Sciatic nerve (tissue), 2 donors: ENCODE measurements around the gene ADSL. TPM values are rescaled to one million over a fixed set of nuclear protein-coding genes. Genes with fewer than 3 reads are reported as not detected.
"Not testable (repeated sequence)": the region's sequence is repeated elsewhere in the genome, so short reads cannot be mapped to it uniquely, and the experiment has no call there.

Experiments
- ATAC-seq: fragments of 200-7000 bp; cut with Tn5 transposase; one replicate; pipeline ENCODE4 v1.9.1; 2020; ENCODE audit warnings: mild to moderate bottlenecking, moderate library complexity
- DNase-seq: peaks from one replicate; pipeline ENCODE4 v3.0.0-alpha.2; 2020; ENCODE audit warnings: low spot score
- intact Hi-C: fragments of 100-400 bp; cut with DNase I; formaldehyde crosslinking; loops from one replicate; pipeline ENCODE4 v1.14.2; 2022
- total RNA-seq: library from RNA; stranded (reverse); fragmentation: NEBNext Ultra II Directional; extraction: Animal tissue kit (Norgen Biotek cat#: 25700); gene quantifications from one replicate; pipeline ENCODE4 v1.2.1, GENCODE V29; 2021
- donor health status: DM: no; HTN: no; CAD: no.
- donor health status: DM: no; HTN: no; CAD: no.

The ADSL gene
- total RNA-seq, 1 donor from 2014 or later = 32.8 TPM

DNA sequence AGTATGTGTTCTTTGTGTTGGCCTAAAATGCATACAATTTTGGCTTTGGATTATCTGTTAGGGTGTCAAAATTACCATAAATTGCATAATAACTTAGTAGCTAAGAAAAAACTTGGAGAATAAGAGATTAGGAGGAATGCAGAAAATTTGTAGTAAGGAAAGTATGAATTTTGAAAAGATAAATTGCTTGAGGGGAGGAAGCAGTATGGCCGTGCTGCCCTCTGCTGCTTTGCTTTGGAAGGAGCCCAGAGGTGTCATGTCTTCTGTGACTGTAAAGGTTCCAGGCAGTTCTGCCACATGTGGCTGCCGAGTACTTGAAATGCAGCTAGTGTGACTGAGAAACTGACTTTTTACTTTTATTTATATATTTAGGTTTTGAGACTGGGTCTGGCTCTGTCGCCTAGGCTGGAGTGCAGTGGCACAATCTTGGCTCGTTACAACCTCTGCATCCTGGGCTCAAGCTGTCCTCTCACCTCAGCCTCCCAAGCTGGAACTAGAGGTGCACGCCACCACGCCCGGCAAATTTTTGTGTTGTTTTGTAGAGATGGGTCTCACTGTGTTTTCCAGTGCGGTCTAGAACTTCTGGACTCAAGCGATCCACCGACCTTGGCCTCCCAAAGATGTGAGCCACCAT is 1.8 kb downstream of the ADSL start:
- ATAC-seq = peak; percentile 51
- intact Hi-C loops = loop anchor here (10.0 kb wide), 1 partner anchor 803 kb away; no protein-coding TSS in a partner anchor
- peak; percentile 70 for DNase-seq

DNA sequence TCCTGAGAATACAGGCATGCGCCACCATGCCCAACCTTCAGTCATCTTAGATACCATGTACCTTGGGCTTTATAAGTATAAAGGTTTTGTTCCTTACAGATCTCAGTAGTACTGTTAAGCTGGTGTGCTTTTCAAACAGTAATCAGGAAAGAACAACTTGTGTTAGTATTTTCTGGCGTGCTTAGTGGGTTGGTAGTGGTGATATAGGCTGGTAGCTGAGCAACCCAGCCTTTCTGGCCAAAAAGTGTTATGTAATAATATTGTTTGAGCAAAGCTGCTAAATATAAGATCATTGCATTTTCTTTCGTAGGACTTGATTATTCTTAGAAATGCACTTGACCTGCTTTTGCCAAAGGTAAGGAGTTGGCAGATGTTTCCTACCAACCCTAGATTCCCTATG is 6.5 kb downstream of the ADSL start:
- DNase-seq = no peak
- ATAC-seq = no peak
- intact Hi-C loops = no loop called here

DNA sequence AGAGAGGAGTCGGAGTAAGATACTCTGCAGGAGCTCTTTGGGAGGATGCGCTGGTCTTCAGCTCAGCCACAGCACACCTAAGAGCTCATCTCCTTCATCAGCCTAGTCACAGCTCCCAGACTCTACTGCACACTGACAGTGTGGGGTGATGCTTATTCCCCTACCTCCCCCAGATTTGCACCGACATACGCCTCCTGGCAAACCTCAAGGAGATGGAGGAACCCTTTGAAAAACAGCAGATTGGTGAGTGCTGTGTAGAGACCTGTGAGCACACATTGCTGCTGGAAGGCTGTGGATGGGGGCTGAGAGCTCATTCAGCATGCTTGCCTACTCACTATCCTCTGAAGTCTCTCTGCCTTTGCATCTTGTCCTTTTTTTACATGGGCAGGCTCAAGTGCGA is 14.8 kb downstream of the ADSL start:
- ATAC-seq = no peak
- intact Hi-C loops = no loop called here
- DNase-seq = no peak

DNA sequence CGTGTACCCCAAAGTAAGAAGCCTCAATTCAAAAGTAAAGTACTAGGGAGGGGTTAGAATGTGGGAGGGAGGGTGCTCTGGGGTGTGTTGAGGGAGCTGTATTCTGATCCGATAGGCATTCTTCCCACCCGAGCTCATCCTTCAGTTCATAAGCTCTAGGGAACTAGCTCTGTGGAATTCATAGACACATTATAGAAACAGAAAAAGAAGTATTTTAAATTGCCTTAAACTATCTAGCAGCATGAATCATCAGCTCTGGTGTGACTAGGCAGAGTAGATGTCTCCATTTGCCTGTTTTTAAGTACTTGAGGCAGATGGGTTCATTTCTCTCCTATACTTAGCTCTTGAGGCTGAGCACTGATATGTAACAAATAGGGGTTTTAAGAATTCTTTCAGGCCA is 16.8 kb downstream of the ADSL start:
- intact Hi-C loops = no loop called here
- DNase-seq (no peak), ATAC-seq (no peak)

DNA sequence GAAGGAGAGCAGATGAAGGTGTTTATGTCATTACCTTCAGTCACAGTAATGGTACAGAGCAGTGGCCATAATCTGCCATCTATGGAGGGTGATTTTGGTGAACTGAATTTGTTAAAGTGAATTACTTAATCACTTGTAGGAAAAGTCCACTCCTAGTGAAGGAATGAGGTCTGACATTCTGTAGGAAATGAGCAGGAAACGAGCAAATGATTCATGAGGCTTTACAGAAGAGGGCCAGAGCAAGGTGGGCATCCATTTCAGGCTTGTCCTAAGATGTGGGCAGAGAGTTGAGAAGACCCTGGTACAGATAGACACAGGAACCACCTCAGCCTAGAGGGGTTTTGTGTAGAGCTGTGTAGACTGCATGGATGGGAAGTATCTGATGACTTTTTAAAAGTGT is 18.1 kb downstream of the ADSL start:
- intact Hi-C loops = no loop called here
- ATAC-seq = no peak
- no peak for DNase-seq

DNA sequence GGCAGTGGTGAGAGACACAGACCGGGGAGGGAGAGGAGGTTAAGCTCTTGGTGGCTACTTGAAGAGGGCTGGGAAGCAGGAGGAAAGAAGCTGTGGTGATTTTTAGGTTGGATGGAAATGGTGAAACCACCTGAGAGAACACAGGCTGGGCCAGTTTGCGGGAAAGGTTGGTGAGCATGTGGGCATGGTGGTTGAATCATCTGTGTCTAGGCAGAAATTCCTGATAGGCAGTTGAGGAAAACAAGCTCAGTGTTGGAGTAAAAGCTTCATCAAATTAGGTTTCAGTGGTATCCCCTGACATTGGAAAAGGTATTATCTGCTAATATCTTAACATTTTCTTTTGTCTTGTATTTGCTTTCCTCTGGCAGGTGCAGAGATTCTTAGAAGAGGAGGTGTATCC is 19.8 kb downstream of the ADSL start:
- DNase-seq (no peak), ATAC-seq (no peak)
- intact Hi-C loops = no loop called here

DNA sequence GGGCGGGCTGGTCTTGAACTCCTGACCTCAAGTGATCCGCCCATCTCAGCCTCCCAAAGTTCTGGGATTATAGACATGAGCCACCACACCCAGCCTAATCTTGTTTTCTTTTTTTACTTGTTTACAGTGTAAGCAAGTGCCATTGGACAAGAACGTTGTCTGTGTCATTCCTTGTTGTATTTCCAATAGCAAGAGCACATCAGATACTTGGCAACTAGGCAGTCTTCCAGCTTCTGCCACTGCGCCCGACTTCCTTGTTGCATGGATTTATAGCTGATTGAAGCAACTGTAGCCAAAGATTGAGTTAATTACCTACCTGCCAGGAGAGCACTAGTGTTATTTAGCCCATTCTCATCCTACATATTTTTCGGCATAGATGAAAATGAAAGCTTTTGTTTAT is 21.0 kb downstream of the ADSL start:
- ATAC-seq = no peak
- no peak for DNase-seq
- intact Hi-C loops = no loop called here

DNA sequence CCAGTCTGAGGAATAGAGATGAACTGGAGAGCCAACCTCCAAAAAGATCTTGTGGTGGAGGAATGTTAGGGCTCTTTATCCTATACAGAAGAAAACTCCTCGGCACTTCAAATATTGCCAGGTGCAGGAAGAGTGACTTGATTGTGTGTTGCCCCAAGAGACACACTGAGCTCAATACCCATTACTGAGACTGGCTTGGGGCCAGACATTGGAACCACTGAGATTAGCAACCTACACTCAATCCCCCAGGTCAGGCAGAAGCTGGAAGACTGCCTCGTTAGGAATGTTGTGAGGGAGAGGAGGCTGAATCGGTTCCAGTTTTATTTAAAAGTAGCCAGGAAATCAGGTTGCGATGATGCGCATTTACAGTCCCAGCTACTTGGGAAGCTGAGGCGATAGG is 21.7 kb downstream of the ADSL start:
- DNase-seq (no peak), ATAC-seq (no peak)
- intact Hi-C loops = no loop called here

DNA sequence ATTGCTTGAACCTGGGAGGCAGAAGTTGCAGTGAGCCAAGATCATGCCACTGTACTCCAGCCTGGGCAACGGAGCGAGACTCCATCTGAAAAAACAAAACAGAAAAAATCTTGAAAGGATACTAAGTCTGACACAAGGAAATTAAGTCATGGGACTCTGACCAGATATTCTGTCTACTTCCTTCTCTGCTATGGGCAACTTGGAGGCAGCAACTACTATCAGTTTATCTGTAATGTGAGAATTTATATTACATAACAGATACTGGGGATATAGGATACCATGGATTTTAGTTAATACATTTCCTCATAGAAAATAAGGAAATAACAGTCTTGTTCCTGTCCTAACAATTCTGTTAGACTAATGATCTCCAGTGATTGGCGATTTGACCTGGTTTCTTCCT is 22.5 kb downstream of the ADSL start:
- no peak for ATAC-seq
- DNase-seq = no peak
- intact Hi-C loops = no loop called here

DNA sequence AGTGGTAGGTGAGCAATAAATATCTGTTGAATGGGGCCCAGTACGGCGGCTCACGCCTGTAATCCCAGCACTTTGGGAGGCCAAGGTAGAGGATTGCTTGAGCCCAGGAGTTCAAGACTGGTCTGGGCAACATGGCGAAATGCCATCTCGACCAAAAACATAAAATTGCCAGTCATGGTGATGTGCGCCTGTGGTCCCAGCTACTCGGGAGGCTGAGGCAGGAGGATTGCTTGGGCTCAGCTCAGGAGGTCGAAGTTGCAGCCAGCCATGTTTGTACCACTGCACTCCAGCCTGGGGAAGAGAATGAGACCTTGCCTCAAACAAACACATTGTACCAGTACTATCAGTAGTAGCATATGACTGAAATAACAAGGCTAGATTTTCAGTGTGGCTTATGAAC is 28.3 kb downstream of the ADSL start:
- ATAC-seq = no peak
- intact Hi-C loops = no loop called here
- DNase-seq = no peak

DNA sequence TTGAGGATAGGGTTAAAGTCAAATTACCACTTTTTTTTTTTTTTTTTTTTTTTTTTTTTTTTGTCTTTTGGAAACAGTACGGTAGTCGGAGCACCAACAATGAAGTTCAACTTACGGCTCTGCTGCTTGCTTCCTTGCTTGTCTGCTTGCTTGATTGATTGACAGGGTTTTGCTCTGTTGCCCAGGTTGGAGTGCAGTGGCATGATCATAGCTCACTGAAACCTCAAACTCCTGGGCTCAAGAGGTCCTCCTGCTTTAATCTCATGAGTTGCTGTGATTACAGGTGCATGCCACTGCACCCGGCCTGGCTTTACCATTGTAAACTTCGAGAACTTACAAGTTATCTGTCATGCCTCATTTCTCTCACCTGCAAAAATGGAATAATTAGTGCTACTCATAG is 29.8 kb downstream of the ADSL start:
- DNase-seq (no peak), ATAC-seq (no peak)
- intact Hi-C loops = no loop called here

DNA sequence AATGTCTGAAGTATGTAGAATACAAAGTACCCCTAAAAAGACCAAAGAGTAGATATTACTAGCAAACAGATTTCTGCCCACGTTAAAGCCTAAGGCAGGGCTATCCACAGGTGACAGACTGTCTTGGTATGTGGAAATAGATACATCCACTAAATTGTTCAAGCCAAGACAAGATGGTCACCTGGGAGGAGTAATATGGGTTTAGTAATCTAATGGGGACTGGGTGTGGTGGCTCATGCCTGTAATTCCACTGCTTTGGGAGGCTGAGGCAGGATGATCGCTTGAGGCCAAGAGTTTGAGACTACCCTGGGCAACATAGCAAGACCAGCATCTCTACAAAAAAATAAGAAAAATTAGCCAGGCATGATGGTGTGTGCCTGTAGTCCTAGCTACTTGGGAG is 31.6 kb downstream of the ADSL start:
- intact Hi-C loops = no loop called here
- DNase-seq (no peak), ATAC-seq (no peak)

DNA sequence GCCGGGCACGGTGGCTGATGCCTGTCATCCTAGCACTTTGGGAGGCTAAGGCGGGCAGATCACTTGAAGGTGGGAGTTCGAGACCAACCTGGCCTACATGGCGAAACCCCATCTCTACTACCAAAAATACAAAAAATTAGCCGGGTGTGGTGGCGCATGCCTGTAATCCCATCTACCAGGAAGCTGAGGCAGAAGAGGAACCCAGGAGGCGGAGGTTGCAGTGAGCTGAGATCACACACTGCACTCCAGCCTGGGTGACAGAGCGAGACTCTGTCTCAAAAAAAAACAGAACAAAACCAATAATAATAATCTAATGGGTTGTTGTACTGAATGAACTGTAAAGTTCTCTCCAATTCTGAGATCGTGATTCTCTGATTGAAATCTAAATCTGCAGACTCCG is 32.1 kb downstream of the ADSL start:
- intact Hi-C loops, DNase-seq, ATAC-seq: not testable (repeated sequence)

DNA sequence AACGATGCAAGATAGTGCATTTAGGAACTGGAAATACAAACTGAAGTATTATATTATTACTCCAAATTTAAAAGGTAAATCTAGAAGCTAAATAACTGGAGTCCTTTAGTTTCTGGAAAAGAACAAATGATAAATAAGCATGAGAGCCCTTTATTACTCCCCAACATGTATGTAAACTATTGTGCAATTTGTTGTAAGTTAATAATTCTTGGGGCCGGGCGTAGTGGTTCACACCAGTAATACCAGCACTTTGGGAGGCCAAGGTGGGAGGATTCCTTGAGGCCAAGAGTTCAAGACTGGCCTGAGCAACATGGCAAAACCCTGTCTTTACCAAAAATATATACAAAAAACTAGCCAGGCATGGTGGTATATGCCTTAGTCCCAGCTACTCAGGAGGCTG is 35.2 kb downstream of the ADSL start:
- intact Hi-C loops = no loop called here
- DNase-seq (no peak), ATAC-seq (no peak)

DNA sequence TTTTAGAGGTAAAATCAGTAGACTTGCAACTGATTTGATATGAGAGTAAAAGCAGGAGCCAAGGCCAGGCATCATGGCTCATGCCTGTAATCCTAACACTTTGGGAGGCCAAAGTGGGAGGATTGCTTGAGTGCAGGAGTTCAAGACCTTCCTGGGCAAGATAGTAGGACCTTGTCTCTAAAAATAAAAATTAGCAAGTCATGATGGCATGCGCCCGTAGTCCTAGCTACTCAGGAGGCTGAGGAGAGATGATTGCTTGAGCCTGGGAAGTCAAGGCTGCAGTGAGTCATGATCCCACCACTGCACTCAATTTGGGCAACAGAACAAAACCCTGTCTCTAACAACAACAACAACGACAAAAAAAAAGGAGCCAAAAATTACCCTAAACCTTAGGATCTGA is 37.6 kb downstream of the ADSL start:
- no peak for DNase-seq
- ATAC-seq = no peak
- intact Hi-C loops = no loop called here

DNA sequence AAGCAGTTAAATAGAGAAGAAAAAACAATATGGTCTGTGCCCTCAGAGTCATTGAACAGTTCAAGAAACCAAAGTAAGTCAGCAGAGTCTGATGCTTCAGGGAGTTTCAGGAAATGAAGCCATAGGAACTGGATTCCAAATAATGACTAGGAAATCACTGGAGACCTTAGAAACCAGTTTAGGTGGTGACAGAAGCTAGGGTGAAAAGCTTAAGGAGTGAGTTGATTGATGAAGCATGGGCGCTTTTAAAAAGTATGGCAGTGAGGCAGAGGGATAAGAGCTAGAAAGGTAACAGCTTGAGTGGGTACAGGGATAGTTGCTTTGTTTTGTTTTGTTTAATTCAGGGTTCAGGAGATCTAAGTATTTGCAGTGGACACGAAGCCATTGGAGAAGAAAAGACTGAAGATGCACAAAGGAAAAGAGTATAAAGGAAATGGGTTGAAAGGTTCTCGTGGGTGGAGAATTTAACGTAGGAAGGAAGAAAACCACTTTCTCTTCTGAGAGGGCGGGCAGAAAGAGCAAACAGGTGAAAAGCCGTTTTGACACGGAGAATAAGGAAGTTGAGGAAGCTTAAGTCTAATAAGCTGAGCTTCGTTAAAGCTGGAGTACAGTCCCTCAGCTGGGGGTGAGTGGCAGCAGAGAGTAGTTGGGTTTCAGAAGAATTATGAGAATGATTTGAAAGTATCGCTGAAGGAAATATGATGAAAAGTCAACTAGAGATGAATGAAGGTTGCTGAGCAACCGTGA is 38.9 kb downstream of the ADSL start:
- intact Hi-C loops = no loop called here
- ATAC-seq (no peak), DNase-seq (no peak)

DNA sequence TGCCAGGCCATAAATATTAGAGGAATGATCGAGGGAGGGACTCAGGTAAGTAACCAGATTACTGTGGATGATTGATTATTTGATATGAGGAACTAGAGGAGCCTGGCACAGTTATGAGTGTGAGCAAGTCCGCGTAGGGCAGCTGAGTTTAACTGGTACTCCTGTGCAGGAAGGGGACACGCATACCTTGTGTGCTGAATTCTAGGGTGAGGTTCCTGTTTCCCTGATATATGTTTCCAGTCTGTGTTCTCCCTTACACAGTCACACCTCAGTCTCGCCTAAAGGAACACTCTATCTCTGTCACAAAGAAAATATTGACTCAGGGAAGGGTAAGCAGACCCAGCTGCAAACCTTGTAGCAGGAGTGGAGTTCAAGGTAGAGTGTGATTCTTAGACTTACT is 41.4 kb downstream of the ADSL start:
- intact Hi-C loops = no loop called here
- ATAC-seq (no peak), DNase-seq (no peak)

DNA sequence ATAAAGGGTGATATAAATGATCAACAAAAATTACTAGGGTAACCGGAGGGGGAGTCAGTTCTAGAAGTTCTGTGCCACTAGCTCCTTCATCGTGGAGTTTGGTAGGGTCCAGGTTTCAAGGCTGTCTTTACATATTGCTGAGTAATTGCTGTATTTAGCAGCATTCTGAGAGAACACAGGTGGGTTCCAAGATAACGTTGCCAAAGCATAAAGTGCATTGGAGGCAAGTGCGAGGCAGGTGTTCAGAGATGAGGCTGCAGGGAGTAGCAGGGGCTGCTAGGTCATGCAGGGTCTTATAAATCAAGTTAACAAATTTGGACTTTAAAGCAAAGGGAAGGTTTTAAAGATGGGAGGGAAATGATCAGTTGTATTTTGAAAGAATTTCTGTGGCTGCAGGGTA is 41.9 kb downstream of the ADSL start:
- ATAC-seq (no peak), DNase-seq (no peak)
- intact Hi-C loops = no loop called here

DNA sequence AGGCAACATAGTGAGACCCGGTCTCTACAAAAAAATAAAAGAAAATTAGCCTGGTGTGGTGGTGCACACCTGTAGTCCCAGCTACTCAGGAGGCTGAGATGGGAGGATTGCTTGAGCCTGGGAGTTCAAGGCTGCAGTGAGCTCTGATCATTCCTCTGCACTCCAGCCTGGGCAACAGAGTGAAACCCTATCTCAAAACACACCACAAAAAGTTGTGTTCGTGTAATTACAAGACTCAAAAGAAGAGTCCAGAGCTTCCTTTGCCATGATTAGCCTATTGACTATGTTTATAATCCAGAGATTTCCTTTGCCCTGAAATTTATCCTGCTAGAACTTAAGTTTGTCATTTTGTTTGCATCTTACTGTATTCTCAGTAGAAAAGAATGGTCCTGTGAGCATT is 45.1 kb downstream of the ADSL start:
- DNase-seq (no peak), ATAC-seq (no peak)
- intact Hi-C loops = no loop called here

DNA sequence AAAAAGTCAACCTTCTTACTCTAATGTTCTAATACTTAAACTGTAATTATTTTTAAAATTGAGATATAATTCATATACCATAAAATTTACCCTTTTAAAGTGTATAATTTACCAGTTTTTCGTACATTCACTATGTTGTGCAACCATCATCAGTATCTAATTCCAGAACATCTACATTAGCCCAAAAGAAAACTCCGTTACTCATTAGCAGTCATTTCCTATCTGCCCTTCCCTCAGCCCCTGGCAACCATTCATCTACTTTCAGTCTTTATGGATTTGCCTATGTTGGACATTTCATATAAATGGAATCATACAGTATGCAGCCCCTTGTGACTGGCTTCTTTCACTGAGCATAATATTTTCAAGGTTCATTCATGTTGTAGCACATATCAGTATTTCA is 46.3 kb downstream of the ADSL start:
- ATAC-seq = no peak
- no peak for DNase-seq
- intact Hi-C loops = no loop called here

DNA sequence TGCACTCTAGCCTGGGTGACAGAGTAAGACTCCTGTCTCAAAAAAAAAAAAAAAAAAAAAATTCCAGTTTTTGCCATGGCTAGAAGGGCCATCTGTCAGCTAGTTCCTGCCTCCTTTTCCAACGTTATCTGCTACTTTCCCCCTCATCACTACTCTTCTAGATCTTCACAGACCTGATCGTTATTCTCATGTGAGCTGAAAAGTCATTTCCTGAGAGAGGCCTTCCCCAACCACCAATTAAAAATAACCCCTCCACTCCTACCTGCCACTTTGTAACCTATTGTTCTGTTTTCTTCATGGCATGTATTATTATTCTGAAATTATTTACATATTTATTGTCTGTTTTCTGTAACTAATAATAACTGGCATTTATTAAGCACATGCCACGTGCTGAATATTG is 48.3 kb downstream of the ADSL start:
- ATAC-seq (no peak), DNase-seq (no peak)
- intact Hi-C loops = no loop called here
